DMS53 treated with DMSO at 0.1 percent for 48 hours (cell line): ENCODE measurements around the gene SYNE3.

ENCODE experiments used
- DNase-seq: peaks from one replicate; lab custom pipeline; 2025; ENCODE audit not compliant: unreplicated experiment; lab: John Stamatoyannopoulos, UW

The SYNE3 gene

DNA sequence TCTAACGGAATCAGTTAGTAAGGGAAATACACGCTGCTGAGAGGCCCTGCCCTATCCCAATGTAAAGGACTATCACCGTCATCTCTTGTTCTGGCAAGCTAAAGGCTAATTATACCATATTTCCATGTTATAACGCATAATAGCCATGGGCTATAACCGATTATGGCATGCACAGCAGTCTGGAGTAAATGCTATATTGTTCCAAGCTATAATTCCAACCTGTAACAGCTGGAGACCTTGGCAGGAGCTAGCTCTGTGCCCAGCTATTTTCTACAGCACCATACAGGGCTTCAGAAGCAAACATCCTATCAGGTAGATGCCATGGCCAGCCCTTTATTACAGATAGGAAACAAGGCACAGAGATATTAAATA lies 26.3 kb downstream of the SYNE3 start:
- no peak for DNase-seq

DNA sequence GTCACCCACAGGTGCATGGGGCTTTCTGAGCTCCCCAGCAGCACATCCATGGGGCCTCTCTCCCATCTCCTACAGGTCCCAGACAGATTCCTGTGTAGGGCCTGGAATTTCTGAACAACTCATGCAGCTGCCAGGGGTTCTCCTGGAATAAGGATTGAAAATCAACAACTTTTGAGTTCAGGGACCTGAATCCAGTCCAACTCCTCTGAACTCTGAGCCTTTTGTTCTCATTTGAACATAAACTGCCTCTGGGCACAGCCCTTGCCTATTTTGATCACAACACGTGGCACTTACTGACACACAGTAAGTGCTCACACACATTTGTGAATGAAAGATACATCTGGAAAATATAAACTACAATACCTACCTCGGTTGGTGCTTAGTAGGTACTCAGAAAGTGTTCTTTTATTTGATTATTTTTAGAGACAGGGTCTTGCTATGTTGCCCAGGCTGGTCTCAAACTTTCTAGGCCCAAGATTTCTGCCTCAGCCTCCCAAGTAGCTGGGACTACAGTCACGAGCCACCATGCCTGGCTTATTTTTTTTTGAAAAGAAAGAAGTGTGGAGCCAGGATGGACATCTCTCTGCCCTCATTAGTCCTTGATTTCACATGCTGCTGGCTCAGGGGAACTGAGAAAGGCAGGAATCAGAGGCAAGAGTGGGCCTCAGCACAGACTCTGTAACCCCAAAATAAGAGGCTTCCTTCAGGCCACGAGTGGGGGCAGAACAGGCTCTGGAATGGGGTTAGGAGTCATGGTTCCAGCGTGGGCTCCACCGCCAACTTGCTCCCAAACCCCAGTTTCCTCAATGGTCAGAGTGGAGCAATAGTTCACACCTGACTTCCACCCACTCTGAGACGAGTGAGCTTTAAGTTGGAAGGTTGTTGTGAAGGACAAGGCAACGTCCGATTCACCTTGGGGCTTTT lies 27.0 kb downstream of the SYNE3 start:
- DNase-seq = no peak

DNA sequence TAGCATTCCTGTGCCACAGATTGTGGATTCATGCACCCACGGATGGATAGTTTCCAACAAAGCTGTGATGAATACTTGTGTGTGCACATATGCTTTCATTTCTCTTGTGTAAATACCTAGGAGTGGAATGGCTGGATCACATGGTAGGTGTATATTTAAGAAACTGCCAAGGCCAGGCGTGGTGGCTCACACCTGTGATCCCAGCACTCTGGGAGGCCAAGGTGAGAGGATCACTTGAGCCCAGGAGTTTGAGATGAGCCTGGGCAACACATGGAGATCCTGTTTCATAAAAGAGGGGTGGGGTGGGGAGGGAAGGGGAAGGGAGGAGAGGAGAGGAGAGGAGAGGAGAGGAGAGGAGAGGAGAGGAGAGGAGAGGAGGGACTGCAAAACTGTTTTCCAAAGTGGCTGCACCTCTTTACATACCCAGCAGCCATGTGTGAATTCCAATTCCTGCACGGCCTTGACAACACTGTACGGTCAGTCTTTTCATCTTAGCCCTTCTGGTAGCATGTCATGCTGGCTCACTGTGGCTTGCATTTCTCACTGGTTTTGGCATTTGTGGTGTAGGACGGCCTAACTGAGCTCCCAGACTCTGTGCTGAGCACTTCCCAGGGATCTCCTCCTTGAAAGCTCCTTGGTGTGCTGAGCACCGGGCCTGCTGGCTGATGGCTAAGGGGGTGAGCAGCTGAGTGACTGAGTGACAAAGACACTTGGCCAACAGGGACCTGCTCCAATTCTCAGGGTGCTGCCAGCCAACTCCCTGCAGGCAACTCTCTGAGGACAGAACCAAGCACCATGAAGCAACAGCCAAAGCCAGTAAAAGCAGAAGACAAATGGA lies 27.9 kb downstream of the SYNE3 start:
- DNase-seq = no peak

DNA sequence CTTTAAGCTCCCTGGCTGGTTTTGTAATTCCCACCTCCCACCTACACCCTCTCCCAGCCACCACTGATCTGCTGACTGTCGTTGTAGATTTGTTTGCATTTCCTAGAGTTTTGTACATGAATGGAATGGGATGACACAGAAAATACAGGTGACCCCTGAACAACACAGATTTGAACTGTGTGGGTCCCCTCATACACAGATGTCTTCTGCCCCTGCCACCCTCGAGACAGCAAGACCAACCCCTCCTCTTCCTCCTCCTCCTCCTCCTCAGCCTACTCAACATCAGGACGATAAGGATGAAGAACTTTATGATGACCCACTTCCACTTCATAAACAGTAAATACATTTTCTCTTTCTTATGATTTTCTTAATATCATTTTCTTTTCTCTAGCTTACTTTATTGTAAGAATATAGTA lies 28.8 kb downstream of the SYNE3 start:
- no peak for DNase-seq

DNA sequence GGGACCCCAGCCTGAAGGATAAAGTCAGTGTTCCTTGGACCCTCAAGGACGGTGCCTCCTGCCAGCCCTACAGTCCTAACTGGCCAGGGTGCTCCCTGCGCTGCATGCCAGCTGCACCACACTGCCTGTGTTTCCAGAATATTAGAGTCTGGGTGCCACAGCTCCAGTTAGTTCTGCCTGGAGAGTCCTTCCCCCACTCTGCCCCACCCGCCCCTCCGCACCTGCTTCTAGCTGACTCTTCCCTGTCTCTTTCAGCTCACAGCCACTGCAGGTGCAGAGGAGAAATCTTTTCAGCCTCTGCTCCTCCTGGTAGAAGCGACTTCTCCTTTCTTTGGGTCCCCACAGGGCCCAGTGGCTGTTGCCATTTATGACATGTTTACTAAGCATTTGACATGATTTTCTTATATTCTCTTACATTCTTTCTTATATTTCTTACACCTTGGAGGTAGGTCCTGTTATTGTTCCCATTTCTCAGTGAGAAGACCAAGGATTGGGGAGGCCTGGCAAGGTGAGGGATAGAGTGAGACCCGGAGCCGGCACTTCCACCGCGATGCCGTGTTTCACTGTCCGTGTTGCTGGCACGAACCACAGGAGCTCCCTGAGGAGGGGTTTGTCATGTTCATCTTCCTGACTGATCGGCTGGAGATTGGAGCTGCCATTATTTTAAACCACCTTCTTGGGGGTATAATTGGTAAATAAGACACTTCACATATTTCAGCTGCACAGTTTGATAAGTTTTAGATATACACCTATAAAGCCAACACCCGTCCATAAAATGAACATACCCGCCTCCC lies 29.4 kb downstream of the SYNE3 start:
- no peak for DNase-seq

DNA sequence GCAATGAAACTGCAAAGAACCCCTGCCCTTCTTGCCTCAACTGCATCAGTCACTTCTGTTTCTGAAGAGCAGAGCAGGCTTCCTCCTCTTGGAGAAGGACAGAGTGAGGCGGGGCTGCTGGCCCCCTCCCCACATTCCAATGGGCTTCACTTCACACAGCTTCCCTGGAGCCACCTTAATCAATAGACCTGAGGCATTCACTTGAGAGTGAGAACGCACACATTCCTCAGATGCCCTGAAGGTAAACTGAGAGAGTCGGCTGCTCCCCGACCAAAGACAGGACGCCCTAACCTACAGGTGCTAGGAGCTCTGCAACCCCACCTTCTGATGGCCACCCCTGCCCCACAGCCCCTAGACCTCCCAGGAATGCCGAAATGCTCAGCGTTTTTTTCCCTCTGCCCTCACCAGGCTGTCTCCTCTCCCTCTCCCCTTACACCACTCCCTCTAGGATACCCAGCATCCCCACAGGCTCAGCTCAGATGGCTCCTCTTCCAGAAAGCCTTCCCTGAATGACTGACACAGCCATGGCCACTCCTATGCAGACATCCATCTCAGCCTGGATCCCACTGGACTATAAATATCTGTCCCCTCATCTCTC lies 31.1 kb downstream of the SYNE3 start:
- DNase-seq = no peak

DNA sequence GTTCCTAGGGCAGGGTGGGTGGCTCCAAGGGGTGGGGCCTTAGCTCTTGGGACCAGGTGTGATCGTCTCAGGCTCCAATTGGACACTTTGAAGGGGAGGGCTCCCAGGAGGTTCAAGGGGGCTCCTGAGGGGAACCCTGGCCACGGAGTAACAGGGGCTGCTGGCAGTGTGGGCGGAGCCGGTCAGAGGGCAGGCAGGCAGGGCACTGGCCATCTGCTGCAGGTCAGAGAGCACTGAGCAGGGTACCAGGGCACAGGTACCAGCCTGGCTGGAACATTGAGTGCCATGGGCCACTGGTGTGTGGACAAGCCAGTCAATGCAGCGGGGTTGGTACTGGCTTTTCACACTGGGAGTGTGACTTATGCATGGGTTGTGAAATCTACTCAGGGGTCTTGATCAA lies 32.2 kb downstream of the SYNE3 start:
- DNase-seq = no peak

DNA sequence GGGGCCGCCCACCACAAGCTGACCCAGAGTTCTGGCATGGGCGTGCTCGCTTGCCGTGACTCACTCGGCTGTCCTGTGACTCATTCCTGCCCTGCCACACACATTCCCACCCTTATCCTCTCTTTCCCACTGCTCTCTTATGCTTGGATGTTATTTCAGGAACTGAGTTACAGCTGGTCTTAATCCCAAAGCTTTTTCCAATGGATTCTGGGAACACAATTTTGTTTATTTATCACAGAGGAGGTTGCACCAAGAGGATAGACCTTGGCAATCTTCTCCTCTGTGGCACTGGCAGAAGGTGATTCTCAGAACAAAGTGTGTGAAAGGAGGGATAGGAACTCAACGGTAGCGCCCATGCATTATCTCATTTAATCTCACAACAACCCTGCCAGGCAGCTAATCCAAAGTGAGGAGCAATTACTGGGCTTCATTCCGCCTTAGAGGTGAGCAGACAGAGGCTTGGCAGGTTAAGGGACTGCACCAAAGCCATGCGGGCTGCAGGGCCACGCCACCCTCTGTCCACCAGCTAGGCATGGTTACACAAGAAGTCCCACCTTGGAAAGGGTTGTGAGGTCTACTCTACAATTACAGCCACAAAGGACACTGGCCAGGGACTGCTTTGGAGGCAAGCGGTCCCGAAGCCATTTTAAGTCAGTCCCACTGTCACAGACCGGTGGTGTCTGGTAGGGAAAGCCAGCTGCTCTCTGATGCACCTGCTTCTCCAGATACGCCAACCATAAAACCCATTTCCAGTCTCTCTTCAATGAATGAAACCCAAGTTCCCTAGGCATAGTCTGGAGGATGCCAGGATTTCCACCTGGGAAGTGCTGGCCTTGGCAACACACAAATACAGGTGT lies 32.9 kb downstream of the SYNE3 start:
- DNase-seq = no peak

DNA sequence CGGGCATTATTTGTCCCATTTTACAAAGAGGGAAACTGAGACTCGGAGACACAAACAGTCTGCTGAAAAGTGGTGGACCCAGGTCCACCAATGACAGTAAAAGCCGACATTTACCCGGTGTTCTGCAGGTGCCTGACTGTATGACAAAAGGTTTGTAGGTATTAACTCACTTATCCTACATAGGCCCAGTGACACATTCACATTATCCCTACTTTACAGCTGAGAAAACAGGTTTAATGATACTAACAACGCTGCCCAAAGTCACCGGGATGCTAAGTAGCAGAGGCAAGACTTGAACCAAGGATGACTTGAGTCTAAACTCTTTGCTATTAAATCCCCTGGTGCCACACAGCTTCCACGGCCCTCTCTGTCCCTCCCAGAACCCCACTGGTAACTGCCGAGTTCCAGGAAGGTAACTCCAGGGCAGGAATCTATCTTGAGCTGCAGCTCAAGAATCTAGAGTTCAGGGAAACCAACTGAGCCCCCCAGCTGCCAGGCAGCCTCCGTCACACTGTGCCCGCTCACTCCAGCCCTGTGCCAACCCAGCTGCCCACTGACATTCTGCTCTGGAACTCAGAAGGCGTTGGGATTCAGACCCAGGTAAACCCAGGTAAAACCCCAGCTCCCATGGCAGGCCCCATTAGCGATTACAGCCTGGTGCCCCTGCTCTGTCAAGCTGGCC lies 33.7 kb downstream of the SYNE3 start:
- DNase-seq = no peak

DNA sequence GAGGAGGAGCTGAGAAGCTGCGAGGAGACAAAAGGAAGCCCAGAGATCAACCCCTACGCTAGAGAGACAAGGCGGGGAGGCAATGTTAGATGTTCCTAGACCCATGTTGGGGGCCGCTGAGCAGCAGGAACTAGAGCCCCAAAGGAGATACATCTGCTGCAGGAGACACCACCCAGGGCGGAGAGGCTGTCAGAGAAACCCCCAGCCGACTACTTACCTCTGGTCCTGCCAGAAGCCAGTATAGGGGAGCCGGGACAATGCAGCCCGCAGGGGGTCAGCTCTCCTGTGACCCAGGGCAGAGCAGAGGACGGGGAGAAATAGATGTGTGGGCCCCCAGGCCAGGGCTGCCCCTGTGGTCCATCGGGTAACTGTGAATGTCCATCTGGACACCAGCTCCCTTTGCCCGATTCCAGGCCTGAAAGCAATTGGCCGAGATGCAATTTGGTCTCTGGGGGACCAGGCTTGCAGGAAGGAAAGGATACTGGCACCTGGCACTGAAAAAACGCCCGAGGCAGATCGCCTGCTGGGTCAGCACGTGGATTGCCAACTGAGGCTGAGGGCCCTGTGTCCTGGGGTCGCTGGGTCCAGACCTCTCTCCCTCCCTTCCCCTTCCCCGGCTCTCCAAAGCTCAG lies 34.9 kb downstream of the SYNE3 start:
- no peak for DNase-seq

DNA sequence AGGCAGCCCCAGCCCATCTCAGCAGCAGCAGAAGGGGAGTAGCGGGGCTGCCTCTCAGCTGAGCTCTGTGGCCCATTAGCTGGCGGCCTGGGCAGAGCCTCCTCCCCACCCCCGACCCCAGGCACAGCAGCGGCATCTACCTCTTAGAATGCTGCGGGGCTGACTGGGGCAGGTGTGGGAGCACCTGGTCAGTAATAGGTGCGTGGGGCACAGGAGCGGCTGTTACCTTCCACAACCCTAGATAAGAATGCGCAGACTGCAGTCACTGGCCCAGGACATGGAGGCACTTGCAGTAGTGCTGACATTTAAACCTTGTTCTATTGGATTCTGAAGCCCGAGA lies 35.6 kb downstream of the SYNE3 start:
- no peak for DNase-seq

DNA sequence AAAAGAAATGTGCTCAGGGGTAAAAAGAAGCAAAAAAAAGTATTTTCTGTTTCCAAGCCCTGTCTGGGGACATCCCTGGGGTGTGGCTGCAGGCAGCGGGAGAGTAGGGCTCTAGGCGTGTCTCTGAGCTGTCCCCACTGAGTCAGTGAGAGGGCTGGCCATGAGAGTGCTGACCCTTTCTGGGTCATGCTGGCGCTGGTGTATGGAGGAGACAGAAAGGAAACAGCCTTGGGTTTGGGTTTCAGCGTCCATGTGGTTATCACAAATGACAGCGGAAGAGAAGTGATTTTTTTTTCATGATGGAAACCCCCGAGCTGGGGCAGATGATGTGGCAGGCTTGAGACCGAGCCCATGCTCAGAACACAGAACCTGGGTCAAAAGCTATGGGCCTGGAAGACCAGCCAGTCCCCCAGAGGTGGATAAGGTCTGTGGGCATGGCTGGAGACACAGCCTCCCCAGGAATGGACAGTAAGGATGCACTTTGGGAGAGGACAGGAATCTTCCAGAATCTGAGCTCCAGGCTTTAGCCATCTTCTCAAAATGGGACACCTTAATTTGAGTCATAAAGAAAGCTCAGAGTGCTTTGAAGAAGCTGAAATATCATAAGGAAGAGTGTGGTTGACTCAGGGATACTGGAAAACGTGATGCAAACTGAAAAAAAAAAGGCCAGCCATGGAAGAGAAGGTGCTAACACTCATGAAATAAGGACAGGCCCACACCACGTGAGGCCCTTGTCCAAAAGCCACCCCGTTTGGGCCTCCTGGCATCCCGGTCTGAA lies 36.2 kb downstream of the SYNE3 start:
- no peak for DNase-seq

DNA sequence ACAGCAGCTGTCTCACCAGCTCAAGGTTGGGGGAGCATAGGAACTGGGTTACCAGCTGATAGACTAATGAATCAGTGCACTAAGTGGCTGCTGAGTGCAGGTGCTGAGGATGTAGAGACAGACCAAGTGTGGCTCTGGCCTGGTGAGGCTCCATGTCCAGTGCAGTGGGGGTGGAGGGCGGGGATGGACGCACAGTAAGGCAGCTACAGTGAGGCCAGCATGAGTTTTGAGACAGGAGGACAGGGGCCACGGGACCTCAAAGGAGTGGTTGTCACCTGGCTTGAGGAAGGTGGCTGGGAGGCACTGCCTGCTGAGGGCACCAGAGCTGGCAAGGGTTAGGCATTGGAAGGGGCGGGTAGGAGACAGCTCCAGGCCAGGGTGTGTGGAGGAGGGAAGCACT lies 37.0 kb downstream of the SYNE3 start:
- DNase-seq = no peak

DNA sequence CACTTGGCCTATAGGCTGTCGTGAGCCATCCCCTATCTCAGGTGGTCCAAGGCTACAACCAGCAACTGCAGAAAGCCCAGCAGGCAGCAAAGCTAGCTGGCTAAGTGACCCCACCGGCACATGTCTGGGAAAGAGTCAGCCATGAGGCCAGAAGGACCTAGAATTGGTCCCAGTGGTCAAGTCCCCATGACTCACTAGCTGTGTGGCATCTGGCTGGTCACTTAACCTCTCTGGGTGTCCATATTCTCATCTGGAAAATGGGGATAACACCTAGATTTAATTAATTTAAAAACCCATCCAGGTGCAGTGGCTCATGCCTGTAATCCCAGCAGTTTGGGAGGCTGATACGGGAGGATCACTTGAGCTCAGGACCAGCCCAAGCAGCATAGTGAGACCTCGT lies 37.6 kb downstream of the SYNE3 start:
- no peak for DNase-seq

DNA sequence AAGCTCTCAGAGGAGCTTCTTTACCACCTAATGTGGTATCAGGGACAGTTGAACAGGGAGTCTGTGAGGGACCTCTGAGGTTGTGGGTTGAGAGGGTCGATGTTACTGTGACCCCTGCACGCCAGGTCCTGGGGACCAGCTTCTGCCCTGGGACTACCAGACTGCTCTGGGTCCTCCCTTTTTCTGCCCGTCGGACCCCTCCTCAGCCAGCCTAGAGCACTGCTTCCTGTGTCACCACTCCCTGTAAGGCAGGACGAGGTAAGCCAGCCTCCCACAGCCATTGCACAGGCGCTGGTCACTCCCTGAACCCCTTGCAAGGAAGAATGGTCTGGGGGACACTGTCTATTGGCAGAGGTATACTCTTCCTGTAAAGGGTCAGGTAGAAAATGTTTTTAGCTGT lies 38.1 kb downstream of the SYNE3 start:
- no peak for DNase-seq

DNA sequence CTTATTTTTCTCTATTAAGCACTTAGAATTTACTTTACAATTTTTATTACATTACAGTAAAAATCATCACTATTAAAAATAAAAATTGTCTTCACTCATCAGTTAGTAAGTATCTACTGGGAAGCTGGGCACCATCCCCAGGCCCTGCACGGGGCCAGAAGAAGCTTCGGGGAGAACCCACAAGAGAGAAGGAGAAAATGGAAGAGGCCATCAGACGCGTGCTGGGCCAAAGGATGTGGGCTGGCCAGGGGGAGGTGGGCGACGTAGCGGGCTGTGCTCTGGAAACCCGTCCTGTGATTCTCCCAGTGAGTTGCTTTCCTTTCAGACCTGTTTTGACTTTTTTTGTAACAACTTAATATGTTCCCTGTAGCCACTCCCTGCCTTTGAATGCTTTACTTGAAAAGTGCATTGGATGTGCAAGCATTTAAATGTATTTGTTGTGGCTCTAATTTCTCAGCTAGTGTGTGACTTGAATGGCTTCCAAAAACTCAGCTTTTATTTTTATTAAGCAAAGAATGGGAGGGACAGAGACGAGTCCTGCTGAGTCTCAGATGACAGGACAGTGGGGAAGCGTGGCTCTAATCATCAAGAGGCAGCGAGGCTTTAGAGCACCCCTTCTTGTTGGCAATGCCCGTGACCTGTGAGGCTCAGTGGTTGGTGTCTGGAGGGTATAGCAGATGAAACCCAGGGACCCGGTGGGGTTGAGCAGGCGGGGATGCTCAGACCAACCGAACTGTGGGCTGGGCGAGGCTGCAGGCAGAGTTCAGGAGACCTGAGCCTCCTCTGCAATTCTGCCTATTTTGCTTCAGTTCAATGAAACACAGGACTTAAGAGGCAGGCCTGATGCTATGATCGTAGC lies 38.8 kb downstream of the SYNE3 start:
- DNase-seq = no peak

DNA sequence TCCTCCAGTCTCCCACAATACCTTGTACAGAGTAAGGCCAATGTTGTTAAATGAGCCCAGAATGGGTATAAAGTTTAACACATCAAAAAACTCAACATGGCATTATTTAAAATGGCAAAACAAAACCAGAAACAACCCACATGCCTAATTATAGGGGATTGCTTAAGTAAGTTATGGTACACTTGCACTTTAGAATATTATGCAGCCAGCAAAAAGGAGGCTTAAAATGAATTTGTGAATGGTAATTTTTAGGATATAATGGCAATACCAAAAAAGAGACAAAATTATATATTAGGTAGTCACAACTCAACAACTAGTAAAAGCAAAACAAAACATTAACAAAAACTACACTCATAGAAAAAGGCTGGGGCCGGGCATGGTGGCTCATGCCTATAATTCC lies 39.7 kb downstream of the SYNE3 start:
- DNase-seq = no peak
